Measurements from ENCODE around the gene HCFC1. TPM values are rescaled to one million over a fixed set of nuclear protein-coding genes. Genes with fewer than 3 reads are reported as not detected.

HCFC1 gene
- total RNA-seq, 1 experiment from 2014 or later: 137 TPM

DNA sequence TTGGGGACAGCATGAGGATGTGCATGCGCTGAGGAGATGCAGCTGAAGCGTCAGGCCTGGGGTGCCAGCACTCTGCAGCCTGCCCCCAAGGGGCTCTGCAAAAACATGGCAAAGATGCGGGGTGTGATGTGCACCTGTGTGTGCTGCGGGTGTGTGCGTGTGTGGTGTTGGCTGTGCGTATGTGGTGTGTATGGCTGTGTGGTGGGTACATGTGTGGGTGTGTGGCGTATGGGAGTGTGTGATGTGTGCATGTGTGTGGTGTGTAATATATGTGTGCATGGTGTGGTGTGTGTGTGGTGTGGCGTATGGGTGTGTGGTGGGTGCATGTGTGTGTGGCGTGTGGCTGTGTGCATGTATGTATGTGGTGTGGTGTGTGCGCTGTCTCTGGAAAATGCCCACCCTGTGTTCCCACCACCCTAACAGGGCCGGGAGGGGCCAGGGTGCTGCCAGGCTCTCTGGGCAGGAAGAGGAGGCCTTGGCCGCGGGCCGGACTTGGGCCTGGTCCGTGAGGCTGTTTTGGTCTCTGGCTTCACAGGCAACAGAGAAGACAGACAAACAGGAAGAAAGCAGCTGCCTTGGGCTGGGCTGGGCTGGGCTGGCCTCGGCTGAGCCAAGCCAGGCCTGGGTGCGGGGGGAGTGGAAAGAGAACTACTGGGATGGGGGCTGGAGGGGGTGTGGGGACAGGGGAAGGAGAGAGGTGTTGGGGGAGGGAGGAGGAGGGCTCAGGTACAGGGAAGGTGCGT is 68.2 kb downstream of the HCFC1 start:
- CTCF ChIA-PET: no interaction called here
- Histone ChIP-seq H3K9me3 (ENCODE audit: low read depth, low read length, poor library complexity, severe bottlenecking) (no peaks in the 10 kb centered on the region), H3K4me1 (ENCODE audit: insufficient read depth, low read length, poor library complexity, severe bottlenecking) (no peaks in the 10 kb centered on the region), H3K27ac (ENCODE audit: low read depth, low read length, poor library complexity, severe bottlenecking) (no peak overlapping the region), H3K27me3 (replicated peaks; ENCODE audit: insufficient read depth, low read depth, low read length, poor library complexity) (no peaks in the 10 kb centered on the region), H3K36me3 (ENCODE audit: insufficient read depth, low read length, poor library complexity, severe bottlenecking) (no peaks in the 10 kb centered on the region), H3K4me3 (ENCODE audit: low read depth, low read length, poor library complexity, severe bottlenecking) (no peak overlapping the region)
- POLR2A ChIA-PET (ENCODE audit: low non-redundant PET): no interaction called here
- intact Hi-C loops (cut with micrococcal nuclease; ENCODE audit: unreplicated experiment): no loop called here
- no peak for TF ChIP-seq EZH2 (IDR thresholded peaks at IDR 0.05; ENCODE audit: borderline replicate concordance, low read depth, low read length, poor library complexity, severe bottlenecking)
- TF ChIP-seq, protein P1, sequence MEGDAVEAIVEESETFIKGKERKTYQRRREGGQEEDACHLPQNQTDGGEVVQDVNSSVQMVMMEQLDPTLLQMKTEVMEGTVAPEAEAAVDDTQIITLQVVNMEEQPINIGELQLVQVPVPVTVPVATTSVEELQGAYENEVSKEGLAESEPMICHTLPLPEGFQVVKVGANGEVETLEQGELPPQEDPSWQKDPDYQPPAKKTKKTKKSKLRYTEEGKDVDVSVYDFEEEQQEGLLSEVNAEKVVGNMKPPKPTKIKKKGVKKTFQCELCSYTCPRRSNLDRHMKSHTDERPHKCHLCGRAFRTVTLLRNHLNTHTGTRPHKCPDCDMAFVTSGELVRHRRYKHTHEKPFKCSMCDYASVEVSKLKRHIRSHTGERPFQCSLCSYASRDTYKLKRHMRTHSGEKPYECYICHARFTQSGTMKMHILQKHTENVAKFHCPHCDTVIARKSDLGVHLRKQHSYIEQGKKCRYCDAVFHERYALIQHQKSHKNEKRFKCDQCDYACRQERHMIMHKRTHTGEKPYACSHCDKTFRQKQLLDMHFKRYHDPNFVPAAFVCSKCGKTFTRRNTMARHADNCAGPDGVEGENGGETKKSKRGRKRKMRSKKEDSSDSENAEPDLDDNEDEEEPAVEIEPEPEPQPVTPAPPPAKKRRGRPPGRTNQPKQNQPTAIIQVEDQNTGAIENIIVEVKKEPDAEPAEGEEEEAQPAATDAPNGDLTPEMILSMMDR (conservative IDR thresholded peaks at IDR 0.05; ENCODE audit: low read depth, low read length): no peak
- no peak for DNase-seq (ENCODE audit: low spot score)
- BruUV-seq (replicated peaks): no TSS peak

DNA sequence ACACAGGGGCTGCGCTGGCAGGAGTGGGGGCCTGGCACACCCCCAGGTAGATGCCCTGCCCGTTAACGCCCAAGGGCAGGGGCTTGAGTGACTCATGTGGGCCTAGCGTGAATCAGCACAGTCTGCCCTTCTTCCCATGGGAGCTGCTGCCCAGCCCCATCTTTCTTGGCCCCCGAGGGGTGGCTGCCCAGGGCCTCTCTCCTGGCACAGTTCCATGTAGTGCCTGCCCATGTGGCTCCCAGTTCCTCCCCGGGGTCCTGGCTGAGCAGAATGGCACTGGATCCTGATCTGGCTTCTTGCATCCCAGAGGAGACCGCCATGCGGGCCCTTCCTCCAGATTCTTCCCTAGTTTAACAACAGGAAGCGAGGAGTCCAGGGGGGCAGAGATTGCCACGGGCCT is 69.2 kb downstream of the HCFC1 start:
- ChIA-PET CTCF (no interaction called here), POLR2A (ENCODE audit: low non-redundant PET) (no interaction called here)
- no peaks in the 10 kb centered on the region for H3K36me3 ChIP-seq (ENCODE audit: insufficient read depth, low read length, poor library complexity, severe bottlenecking)
- no peak overlapping the region for H3K4me3 ChIP-seq (ENCODE audit: low read depth, low read length, poor library complexity, severe bottlenecking)
- H3K4me1 ChIP-seq (ENCODE audit: insufficient read depth, low read length, poor library complexity, severe bottlenecking): no peaks in the 10 kb centered on the region
- BruUV-seq (replicated peaks): no TSS peak
- TF ChIP-seq EZH2 (IDR thresholded peaks at IDR 0.05; ENCODE audit: borderline replicate concordance, low read depth, low read length, poor library complexity, severe bottlenecking): no peak
- TF ChIP-seq, protein P1 (conservative IDR thresholded peaks at IDR 0.05; ENCODE audit: low read depth, low read length): no peak
- H3K27me3 ChIP-seq (replicated peaks; ENCODE audit: insufficient read depth, low read depth, low read length, poor library complexity): no peaks in the 10 kb centered on the region
- no peak for DNase-seq (ENCODE audit: low spot score)
- no peak overlapping the region for H3K27ac ChIP-seq (ENCODE audit: low read depth, low read length, poor library complexity, severe bottlenecking)
- intact Hi-C loops (cut with micrococcal nuclease; ENCODE audit: unreplicated experiment): no loop called here
- H3K9me3 ChIP-seq (ENCODE audit: low read depth, low read length, poor library complexity, severe bottlenecking): no peaks in the 10 kb centered on the region

DNA sequence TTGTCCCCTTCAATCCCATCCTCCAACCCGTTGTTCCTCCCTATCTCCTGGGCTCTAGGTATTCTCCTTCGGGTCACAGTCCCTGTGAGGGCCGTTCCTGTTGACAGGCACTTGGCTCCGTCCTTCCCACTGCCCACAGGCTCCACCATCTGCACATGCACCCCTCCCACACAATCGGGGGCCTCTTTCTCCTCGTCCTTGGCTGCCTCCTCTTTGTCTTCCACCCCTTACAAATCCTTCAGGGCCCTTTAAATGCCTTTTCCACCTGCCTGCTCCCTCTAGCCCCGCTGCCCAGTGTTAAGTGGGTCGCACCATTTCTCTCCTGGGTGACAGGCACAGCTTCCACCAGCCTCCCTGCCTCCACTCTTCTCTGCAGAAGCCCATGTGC is 69.9 kb downstream of the HCFC1 start:
- no TSS peak for BruUV-seq (replicated peaks)
- no peak for TF ChIP-seq EZH2 (IDR thresholded peaks at IDR 0.05; ENCODE audit: borderline replicate concordance, low read depth, low read length, poor library complexity, severe bottlenecking)
- TF ChIP-seq, protein P1 (conservative IDR thresholded peaks at IDR 0.05; ENCODE audit: low read depth, low read length): no peak
- no peak for DNase-seq (ENCODE audit: low spot score)
- Histone ChIP-seq H3K4me3 (ENCODE audit: low read depth, low read length, poor library complexity, severe bottlenecking) (no peak overlapping the region), H3K27me3 (replicated peaks; ENCODE audit: insufficient read depth, low read depth, low read length, poor library complexity) (no peaks in the 10 kb centered on the region), H3K27ac (ENCODE audit: low read depth, low read length, poor library complexity, severe bottlenecking) (no peak overlapping the region), H3K9me3 (ENCODE audit: low read depth, low read length, poor library complexity, severe bottlenecking) (no peaks in the 10 kb centered on the region), H3K4me1 (ENCODE audit: insufficient read depth, low read length, poor library complexity, severe bottlenecking) (no peaks in the 10 kb centered on the region), H3K36me3 (ENCODE audit: insufficient read depth, low read length, poor library complexity, severe bottlenecking) (no peaks in the 10 kb centered on the region)
- intact Hi-C loops (cut with micrococcal nuclease; ENCODE audit: unreplicated experiment): no loop called here
- POLR2A ChIA-PET (ENCODE audit: low non-redundant PET): no interaction called here
- CTCF ChIA-PET: no interaction called here
